HFF-Myc (cell line): ENCODE data around the gene HPCAL1.

Source experiments
- DNase-seq: peaks from one replicate; pipeline ENCODE4 v3.0.0-alpha.2; 2011; ENCODE audit warnings: low read depth; ENCODE audit errors: extremely low read depth
- H3K4me3 ChIP-seq: replicated peaks from 2 replicates; pipeline ENCODE4 v1.5.1; 2011; ENCODE audit warnings: low read depth, mild to moderate bottlenecking, control low read depth, low read length
- TF ChIP-seq, protein P1 (sequence below): IDR thresholded peaks from 2 replicates; pipeline ENCODE4 v1.5.1; 2012; ENCODE audit warnings: mild to moderate bottlenecking, low read depth, low read length, control low read depth; ENCODE audit errors: missing control alignments

HPCAL1 gene

GRCh38 chr2:10471046-10471571 is 168.4 kb downstream of the HPCAL1 start:
- TF ChIP-seq, protein P1, sequence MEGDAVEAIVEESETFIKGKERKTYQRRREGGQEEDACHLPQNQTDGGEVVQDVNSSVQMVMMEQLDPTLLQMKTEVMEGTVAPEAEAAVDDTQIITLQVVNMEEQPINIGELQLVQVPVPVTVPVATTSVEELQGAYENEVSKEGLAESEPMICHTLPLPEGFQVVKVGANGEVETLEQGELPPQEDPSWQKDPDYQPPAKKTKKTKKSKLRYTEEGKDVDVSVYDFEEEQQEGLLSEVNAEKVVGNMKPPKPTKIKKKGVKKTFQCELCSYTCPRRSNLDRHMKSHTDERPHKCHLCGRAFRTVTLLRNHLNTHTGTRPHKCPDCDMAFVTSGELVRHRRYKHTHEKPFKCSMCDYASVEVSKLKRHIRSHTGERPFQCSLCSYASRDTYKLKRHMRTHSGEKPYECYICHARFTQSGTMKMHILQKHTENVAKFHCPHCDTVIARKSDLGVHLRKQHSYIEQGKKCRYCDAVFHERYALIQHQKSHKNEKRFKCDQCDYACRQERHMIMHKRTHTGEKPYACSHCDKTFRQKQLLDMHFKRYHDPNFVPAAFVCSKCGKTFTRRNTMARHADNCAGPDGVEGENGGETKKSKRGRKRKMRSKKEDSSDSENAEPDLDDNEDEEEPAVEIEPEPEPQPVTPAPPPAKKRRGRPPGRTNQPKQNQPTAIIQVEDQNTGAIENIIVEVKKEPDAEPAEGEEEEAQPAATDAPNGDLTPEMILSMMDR, result no peak
- no peak overlapping the region for H3K4me3 ChIP-seq
- no peak for DNase-seq

DNA sequence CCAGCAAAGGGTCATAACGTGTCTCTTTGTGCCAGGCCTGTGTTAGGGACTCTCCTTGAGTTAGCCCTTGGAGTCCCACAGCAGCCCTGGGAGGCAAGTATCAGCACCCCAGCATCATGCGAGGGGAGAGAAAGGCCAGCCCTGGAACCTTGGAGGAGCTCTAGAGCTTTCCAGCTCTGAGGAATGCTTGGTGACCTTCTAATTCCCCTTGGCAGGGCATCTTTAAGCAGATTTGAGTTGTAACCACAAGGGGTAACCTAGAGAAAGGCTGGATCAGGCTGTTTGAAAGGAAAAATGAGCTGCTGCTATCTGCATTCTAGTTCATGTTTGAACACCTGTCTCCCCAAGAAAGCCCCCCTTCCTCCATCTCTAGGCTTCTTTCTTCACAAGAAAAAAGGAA is 169.3 kb downstream of the HPCAL1 start:
- DNase-seq, result no peak
- H3K4me3 ChIP-seq, result no peak overlapping the region
- TF ChIP-seq, protein P1, result no peak

- H3K4me3 ChIP-seq, result no peak overlapping the region
- TF ChIP-seq, protein P1, result no peak
- no peak for DNase-seq
Observed at GRCh38 chr2:10473121-10473756, 170.5 kb downstream of the HPCAL1 start.

DNA sequence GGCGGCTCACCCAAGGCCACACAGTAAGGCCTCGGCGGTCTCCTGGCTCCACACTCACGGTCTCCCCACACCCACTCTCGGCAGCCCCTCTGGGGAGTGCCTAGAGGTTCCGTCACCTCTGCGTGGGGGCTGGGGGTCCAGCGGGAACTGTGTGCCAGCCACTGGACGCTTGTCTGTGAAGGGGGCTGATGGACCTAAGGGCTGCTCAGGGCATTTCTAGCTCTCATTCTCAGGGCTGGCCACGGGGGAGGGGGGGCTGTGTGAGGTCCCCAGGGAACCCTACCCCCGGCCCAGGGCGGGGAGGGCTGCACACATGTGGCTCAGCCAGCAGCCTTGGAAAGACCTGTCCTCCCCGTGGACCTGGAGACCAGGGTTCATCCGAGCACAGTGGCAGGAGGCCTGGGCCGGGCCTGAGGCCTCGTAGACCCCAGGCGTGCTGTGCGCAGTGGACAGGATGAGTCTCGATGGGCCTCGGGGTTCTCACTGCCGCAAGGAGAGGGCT is 172.6 kb downstream of the HPCAL1 start:
- no peak for DNase-seq
- TF ChIP-seq, protein P1, result no peak
- H3K4me3 ChIP-seq, result no peak overlapping the region

DNA sequence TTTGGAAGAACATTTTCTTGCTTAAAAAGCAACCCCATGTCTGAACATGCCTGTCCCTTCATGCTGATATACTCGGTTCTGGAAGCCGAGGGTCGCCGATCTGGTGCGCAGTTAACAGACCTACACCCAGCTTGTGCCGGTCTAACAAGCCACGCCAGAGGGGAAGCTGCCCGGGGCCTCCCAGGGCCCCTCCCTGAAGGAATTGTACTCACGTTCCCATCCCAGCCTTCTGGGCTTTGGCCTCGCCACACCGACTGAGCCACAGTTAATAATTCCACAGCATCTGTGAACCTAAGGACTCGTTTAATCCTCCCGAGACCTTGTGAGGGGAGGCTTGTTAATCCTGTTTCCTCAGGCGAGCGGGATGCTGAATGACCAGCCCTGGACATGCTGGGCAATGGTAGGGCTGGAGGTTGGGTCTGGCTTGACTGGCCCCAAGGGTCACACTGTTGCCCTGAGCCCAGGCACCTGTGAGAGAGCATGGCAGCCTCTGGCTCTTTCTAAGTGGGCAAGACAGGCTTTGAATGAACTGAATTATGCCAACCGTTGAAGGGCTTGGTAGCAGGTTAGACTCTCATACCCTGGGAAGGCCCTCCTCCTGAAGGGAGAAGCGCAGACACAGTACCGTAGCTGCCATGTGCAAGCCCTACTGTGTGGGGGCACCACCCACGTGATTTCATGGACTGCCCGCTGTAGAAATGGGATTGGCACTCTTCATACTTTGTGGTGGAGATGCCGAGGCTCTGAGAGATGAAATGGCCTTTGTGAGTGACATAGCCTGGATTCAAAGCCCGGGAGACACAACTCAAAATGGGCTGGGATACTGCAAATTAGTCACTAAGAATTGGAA is 173.3 kb downstream of the HPCAL1 start:
- TF ChIP-seq, protein P1, result no peak
- DNase-seq, result no peak
- no peak overlapping the region for H3K4me3 ChIP-seq

GRCh38 chr2:10476723-10477442 is 174.2 kb downstream of the HPCAL1 start:
- DNase-seq, result no peak
- H3K4me3 ChIP-seq, result no peak overlapping the region
- TF ChIP-seq, protein P1, result no peak
